ENCODE measurements around the gene SLC9C2.

The SLC9C2 gene

GRCh38 chr1:173484276-173484675, 118.6 kb downstream of the SLC9C2 start:
- TF ChIP-seq FOXP2 (optimal IDR thresholded peaks at IDR 0.05; ENCODE audit: borderline replicate concordance, extremely low read depth, extremely low read length, insufficient read depth) (no peak), REST (IDR thresholded peaks at IDR 0.05; ENCODE audit: insufficient read depth in 1 of 2, low read depth in 2 of 2, low read length in 2 of 2) (no peak), POLR2AphosphoS5 (IDR thresholded peaks at IDR 0.05; ENCODE audit: low read depth, low read length) (no peak), TAF1 (IDR thresholded peaks at IDR 0.05; ENCODE audit: borderline replicate concordance, insufficient read depth, low read length) (no peak), SIN3A (IDR thresholded peaks at IDR 0.05; ENCODE audit: borderline replicate concordance, insufficient read depth, low read length) (no peak)

GRCh38 chr1:173482683-173483082, 120.2 kb downstream of the SLC9C2 start:
- TF ChIP-seq TAF1 (IDR thresholded peaks at IDR 0.05; ENCODE audit: borderline replicate concordance, insufficient read depth, low read length) (no peak), POLR2AphosphoS5 (IDR thresholded peaks at IDR 0.05; ENCODE audit: low read depth, low read length) (no peak), FOXP2 (optimal IDR thresholded peaks at IDR 0.05; ENCODE audit: borderline replicate concordance, extremely low read depth, extremely low read length, insufficient read depth) (no peak), SIN3A (IDR thresholded peaks at IDR 0.05; ENCODE audit: borderline replicate concordance, insufficient read depth, low read length) (no peak), REST (IDR thresholded peaks at IDR 0.05; ENCODE audit: insufficient read depth in 1 of 2, low read depth in 2 of 2, low read length in 2 of 2) (no peak)

GRCh38 chr1:173481195-173481772, 121.6 kb downstream of the SLC9C2 start:
- no peak for TF ChIP-seq POLR2AphosphoS5 (IDR thresholded peaks at IDR 0.05; ENCODE audit: low read depth, low read length)
- no peak for TF ChIP-seq TAF1 (IDR thresholded peaks at IDR 0.05; ENCODE audit: borderline replicate concordance, insufficient read depth, low read length)
- TF ChIP-seq REST (IDR thresholded peaks at IDR 0.05; ENCODE audit: insufficient read depth in 1 of 2, low read depth in 2 of 2, low read length in 2 of 2), result no peak
- no peak for TF ChIP-seq FOXP2 (optimal IDR thresholded peaks at IDR 0.05; ENCODE audit: borderline replicate concordance, extremely low read depth, extremely low read length, insufficient read depth)
- no peak for TF ChIP-seq SIN3A (IDR thresholded peaks at IDR 0.05; ENCODE audit: borderline replicate concordance, insufficient read depth, low read length)

GRCh38 chr1:173479649-173480048, 123.2 kb downstream of the SLC9C2 start:
- no peak for TF ChIP-seq REST (IDR thresholded peaks at IDR 0.05; ENCODE audit: insufficient read depth in 1 of 2, low read depth in 2 of 2, low read length in 2 of 2)
- no peak for TF ChIP-seq SIN3A (IDR thresholded peaks at IDR 0.05; ENCODE audit: borderline replicate concordance, insufficient read depth, low read length)
- TF ChIP-seq TAF1 (IDR thresholded peaks at IDR 0.05; ENCODE audit: borderline replicate concordance, insufficient read depth, low read length), result no peak
- no peak for TF ChIP-seq POLR2AphosphoS5 (IDR thresholded peaks at IDR 0.05; ENCODE audit: low read depth, low read length)
- no peak for TF ChIP-seq FOXP2 (optimal IDR thresholded peaks at IDR 0.05; ENCODE audit: borderline replicate concordance, extremely low read depth, extremely low read length, insufficient read depth)

All from PFSK-1 (cell line).